NCI-H526 treated with DMSO at 0.1 percent for 48 hours (cell line): ENCODE results near the gene SOX3.

Experiments used
- DNase-seq: peaks from one replicate; lab custom pipeline; 2025; lab: John Stamatoyannopoulos, UW

SOX3 gene

DNA sequence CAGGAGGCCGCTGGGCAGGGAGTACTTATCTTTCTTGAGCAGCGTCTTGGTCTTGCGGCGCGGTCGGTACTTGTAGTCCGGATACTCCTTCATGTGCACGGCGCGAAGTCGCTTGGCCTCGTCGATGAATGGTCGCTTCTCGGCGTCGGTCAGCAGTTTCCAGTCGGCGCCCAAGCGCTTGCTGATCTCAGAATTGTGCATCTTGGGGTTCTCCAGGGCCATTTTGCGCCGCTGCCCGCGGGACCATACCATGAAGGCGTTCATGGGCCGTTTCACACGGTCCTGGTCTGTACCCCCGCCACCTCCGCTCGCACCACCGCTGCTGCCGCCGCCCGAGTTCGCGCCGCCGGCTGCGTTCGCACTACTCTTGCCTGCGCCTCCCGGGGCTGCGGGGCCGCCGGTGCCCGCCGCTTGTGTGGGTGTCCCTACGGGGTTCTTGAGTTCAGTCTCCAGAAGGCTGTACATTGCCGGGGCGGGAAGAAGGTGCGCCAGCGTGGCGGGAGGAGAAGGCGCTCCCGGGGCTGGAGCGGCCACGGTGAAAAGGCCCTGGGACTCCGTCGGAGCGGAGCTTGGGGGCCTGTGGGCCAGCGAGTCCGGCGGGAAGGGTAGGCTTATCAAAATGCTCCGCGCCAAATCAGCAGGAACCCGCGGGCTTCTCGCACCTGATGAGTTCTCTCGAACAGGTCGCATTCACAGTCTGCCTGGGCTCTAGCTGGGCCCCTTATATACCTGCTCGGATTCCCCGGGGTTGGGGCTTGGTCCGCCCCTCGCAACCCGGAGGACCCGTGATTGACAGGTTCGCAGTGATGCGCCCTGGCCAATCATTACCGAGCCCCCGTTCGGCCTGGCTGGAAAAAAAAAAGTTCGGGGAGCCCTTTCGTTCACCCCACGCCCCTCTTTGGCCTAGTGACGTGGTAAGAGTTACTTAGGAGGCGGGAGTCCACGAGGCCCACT lies at the start of gene SOX3:
Gene SOX3, minus strand, starts transcription at position 699 of the 954 bp plus-strand sequence. Its CDS starts 9 bp downstream, at position 690.
- DNase-seq = no peak

GRCh38 chrX:140548985-140549384 lies 44.1 kb upstream of the SOX3 start:
- no peak for DNase-seq

GRCh38 chrX:140526171-140526570 lies 21.3 kb upstream of the SOX3 start:
- no peak for DNase-seq

- DNase-seq = no peak
Measured at GRCh38 chrX:140525448-140525847, 20.6 kb upstream of the SOX3 start.

GRCh38 chrX:140524556-140524955 lies 19.7 kb upstream of the SOX3 start:
- no peak for DNase-seq

DNA sequence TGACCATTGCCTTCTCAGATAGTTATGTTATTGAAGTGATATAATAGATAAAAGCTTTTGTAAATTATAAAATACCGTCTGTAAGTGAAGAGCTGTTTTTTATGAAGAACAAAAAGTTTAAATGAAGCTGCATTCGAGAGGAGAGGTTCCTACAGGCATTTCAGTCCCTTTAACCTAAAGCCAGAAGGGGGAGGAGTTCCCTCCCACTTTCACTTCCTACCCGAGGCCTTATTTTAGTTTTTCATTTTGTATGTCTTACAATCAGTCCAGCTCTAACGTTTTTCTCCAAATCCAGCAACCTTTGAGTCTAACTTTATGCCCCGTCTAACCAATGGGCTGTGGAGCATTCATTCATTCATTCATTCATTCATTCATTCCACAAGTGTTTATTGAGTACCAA lies 16.5 kb upstream of the SOX3 start:
- no peak for DNase-seq

- DNase-seq = no peak
Measured at GRCh38 chrX:140514554-140514953, 9.7 kb upstream of the SOX3 start.

GRCh38 chrX:140510895-140511295 lies 6.0 kb upstream of the SOX3 start:
- DNase-seq = no peak

DNA sequence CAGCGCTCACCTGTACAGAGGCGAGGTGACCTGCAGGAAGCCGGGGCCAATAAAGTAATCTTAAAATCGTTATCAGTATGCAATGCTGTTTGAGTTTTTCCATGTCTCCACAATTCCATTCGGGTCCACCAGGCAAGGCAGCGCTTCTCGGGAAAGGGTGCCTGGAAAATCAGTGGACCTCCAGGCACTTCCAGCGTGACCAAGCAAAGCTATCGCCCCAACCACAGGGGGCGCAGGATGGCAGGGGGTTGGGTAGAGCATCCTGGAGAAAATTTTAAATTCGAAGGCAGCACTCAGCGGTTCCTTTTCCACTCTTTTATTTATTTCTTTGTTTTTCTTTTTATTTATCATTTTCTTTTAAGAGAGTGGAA lies 5.4 kb upstream of the SOX3 start:
- DNase-seq = no peak

DNA sequence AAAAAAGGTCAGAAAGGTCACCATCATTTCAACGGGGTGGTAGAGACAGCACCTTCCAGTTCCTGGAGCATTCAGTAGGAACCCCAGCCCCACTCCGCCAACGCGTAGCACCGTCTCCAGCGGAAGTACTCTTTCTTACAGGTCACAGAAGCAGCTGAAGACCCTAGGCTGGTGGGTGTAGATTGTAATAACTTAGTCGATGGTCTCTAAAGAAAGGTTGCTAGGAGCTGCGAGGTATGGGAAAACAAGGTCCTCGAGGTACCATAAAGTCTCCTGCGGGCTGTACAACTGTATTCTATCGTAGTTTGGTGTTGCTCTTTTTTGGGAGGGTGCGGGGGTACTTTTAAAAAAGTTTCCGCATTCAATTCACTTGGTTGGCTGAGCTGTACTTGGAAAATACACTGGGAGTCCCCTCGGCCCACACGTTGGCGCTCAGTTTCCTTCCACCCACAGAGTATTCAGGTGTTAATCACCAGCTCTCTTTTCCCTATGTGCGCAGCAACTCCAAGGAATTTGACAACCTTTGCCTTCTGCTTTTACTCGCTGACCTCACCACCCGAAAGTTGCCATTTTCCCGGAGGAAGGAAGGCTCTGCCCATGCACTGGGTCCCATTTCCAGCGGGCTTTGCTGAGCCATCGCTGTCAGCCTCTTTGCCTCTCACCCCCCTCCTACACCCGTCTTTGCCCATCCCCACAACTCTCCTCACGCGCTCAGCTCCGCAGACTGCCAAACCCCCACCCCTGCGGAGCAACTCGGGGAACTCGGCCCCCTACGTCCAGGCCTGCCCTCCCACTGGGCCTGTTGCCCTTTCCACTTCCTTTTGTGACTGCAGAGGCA lies 4.8 kb upstream of the SOX3 start:
- no peak for DNase-seq

- DNase-seq = no peak
Measured at GRCh38 chrX:140508958-140509357, 4.1 kb upstream of the SOX3 start.

GRCh38 chrX:140507982-140508305 lies 3.1 kb upstream of the SOX3 start:
- DNase-seq = no peak

GRCh38 chrX:140507223-140507981 lies 2.5 kb upstream of the SOX3 start:
- DNase-seq = no peak

GRCh38 chrX:140505421-140506337 lies 810 bp upstream of the SOX3 start:
- DNase-seq = no peak

DNA sequence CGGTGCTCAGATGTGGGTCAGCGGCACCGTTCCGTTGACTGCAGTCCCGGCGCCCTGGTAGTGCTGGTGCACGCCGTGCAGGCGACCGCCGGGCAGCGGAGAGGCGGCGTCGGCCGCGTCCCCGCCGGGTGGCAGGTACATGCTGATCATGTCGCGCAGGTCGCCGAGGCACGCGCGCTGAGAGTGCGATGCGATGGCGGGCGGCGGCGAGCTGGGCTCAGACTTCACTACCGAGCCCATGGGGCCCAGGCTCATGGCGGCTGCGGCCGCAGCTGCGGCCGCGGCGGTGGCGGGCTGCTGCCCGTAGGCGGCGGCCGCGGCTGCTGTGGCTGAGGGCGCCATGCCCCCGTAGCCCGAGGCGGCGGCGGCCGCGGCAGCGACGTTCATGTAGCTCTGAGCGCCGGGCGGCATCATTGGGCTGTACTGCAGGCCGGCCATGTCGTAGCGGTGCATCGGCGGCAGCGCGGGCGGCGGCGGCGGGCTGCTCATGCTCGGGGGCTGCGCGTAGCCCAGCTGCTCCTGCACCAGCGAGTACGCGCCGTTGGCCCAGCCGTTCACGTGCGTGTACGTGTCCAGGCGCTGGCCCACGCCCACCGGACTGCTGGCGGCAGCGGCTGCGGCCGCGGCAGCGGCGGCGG lies 1.0 kb downstream of the SOX3 start:
- DNase-seq = no peak

GRCh38 chrX:140503238-140503601 lies 1.6 kb downstream of the SOX3 start:
- DNase-seq = no peak

GRCh38 chrX:140502491-140503237 lies 2.2 kb downstream of the SOX3 start:
- no peak for DNase-seq

DNA sequence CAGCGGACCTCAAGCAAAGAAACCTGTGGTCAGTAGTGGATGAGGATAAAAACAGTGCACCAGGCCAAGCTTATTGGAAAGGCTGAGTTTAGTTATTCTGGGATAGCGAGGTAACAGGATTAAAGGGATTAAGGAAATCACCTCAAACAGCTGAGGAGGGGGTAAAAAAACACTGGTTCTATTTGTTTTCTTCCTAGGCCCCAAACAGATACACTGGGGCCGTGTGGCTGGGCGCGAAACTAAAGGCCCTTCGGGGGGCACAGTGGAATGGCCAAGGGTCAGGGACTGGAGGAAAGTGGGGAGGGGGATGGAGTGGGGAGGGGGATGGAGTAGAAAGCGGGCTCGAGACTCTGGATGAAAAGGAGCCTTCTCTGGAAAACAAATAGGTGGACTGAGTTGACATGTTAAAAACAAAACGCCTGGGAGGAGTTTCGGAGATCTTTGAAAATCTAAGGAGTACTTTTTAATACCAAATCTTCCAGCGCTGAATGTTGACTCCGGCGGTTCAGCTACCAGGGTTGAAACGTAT lies 2.9 kb downstream of the SOX3 start:
- DNase-seq = no peak

DNA sequence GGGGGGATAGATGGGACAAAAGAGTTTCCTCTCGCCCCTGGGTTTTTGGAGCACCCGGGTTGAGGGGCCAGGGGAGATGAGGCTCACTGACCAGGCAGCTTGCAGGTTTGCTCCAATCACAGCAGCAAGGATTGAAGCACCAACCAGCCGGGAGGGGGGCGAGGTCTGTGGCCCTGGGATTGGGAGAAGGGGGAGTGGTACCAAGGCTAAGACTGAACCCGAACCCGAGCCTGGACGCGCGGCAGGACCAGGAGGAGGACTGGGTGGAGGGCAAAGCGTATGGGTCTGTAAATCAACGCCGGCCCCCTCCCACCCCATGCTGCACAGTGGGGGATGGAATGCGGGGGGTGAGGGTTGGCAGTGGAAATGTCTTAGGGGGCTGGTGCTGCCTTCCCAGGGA lies 3.5 kb downstream of the SOX3 start:
- no peak for DNase-seq

DNA sequence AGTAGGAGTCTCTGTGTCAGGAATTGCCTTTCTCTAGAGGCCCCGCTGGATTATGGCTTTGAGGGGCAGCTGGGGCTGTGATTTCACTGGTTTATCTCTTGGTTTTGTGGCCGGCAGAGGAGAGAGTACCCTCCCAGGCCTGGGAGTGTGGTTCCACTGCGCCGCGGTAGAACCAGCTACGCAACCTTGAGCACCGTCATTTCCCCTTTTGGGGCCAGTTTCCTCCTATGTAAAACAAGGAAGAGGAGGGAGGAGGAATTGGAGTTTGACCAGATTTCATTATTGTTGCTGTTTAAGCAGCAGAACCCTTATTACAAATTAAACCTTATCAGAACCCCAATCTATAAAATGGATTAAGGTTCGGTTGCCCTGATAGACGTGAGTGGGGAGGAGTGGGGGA lies 4.4 kb downstream of the SOX3 start:
- DNase-seq = no peak
